MM.1S (cell line): ENCODE measurements around the gene LGALS14.

Experiments
- DNase-seq: peaks from one replicate; pipeline ENCODE4 v3.0.0-alpha.2; 2015
- H2AFZ ChIP-seq: fragments of 300-600 bp; sonication (generic); 2 replicates; pipeline ENCODE4 v1.6.0; 2016; ENCODE audit warnings: antibody characterized with exemption, low read length
- H3F3A ChIP-seq: fragments of 300-600 bp; sonication (generic); 2 replicates; pipeline ENCODE4 v1.6.1; 2016; ENCODE audit warnings: mild to moderate bottlenecking, antibody characterized with exemption, low read length, moderate library complexity, mixed read lengths; ENCODE audit not compliant: insufficient read depth
- H3K27ac ChIP-seq: fragments of 300-600 bp; sonication (generic); 2 replicates; pipeline ENCODE4 v1.5.1; 2016; ENCODE audit warnings: mild to moderate bottlenecking, low read length
- H3K27me3 ChIP-seq: fragments of 300-600 bp; sonication (generic); replicated peaks from 2 replicates; pipeline ENCODE4 v1.6.0; 2016; ENCODE audit warnings: low read length; ENCODE audit not compliant: insufficient read depth
- H3K36me3 ChIP-seq: fragments of 300-600 bp; sonication (generic); replicated peaks from 2 replicates; pipeline ENCODE4 v1.6.1; 2016; ENCODE audit warnings: mild to moderate bottlenecking, low read length, mixed read lengths; ENCODE audit not compliant: insufficient read depth
- H3K4me1 ChIP-seq: fragments of 300-600 bp; sonication (generic); 2 replicates; pipeline ENCODE4 v1.6.1; 2016; ENCODE audit warnings: low read length, mixed read lengths
- H3K4me2 ChIP-seq: fragments of 300-600 bp; sonication (generic); 2 replicates; pipeline ENCODE4 v1.6.0; 2016; ENCODE audit warnings: low read depth, low read length
- H3K4me3 ChIP-seq: fragments of 300-600 bp; sonication (generic); 2 replicates; pipeline ENCODE4 v1.5.1; 2016; ENCODE audit warnings: low read length, mixed read lengths
- H3K79me2 ChIP-seq: fragments of 300-600 bp; sonication (generic); 2 replicates; pipeline ENCODE4 v1.6.1; 2016; ENCODE audit warnings: mixed run types, low read length, mixed read lengths
- H3K9ac ChIP-seq: fragments of 300-600 bp; sonication (generic); 2 replicates; pipeline ENCODE4 v1.6.1; 2016; ENCODE audit warnings: low read length, mixed read lengths
- H3K9me2 ChIP-seq: fragments of 300-600 bp; sonication (generic); replicated peaks from 2 replicates; pipeline ENCODE4 v1.6.1; 2016; ENCODE audit warnings: mild to moderate bottlenecking, low read length, mixed read lengths; ENCODE audit not compliant: insufficient read depth
- H3K9me3 ChIP-seq: fragments of 300-600 bp; sonication (generic); replicated peaks from 2 replicates; pipeline ENCODE4 v1.6.1; 2016; ENCODE audit warnings: mild to moderate bottlenecking, low read length, mixed read lengths; ENCODE audit not compliant: insufficient read depth
- H4K20me1 ChIP-seq: fragments of 300-600 bp; sonication (generic); 2 replicates; pipeline ENCODE4 v1.6.1; 2016; ENCODE audit warnings: mild to moderate bottlenecking, low read length, moderate library complexity, mixed read lengths; ENCODE audit not compliant: insufficient read depth
- CTCF ChIP-seq: fragments of 300-600 bp; sonication (generic); IDR thresholded peaks from 2 replicates; pipeline ENCODE4 v1.5.1; 2016; ENCODE audit warnings: antibody characterized with exemption, low read length, mixed read lengths
- EZH2 ChIP-seq: fragments of 300-600 bp; sonication (generic); optimal IDR thresholded peaks from 2 replicates; pipeline ENCODE3; 2017; ENCODE audit warnings: low read depth, mild to moderate bottlenecking, antibody characterized with exemption, low read length, mixed read lengths
- EZH2phosphoT487 ChIP-seq: fragments of 300-600 bp; sonication (generic); IDR thresholded peaks from 2 replicates; pipeline ENCODE4 v1.6.1; 2018; ENCODE audit warnings: antibody characterized with exemption, low read length

The LGALS14 gene

GRCh38 chr19:39740395-39740794, 36.1 kb downstream of the LGALS14 start:
- Histone ChIP-seq H3K27me3 (no peaks in the 10 kb centered on the region), H3F3A (no peaks in the 10 kb centered on the region), H3K9me2 (no peaks in the 10 kb centered on the region), H2AFZ (peak overlapping the region; percentile 66; the same call in 1 of the 2 replicates), H3K4me2 (peak overlapping the region; percentile 36), H3K9me3 (no peaks in the 10 kb centered on the region), H3K79me2 (no peaks in the 10 kb centered on the region), H3K4me3 (no peak overlapping the region), H3K9ac (no peak overlapping the region), H3K4me1 (peaks cover 9% of the 10 kb centered on the region), H3K36me3 (no peaks in the 10 kb centered on the region), H3K27ac (no peak overlapping the region), H4K20me1 (no peaks in the 10 kb centered on the region)
- no peak for TF ChIP-seq CTCF
- TF ChIP-seq EZH2phosphoT487: no peak
- TF ChIP-seq EZH2: no peak
- DNase-seq: peak; percentile 21

GRCh38 chr19:39745643-39746042, 41.4 kb downstream of the LGALS14 start:
- Histone ChIP-seq H3K9me3 (no peaks in the 10 kb centered on the region), H2AFZ (no peak overlapping the region), H3K9ac (no peak overlapping the region), H3K36me3 (no peaks in the 10 kb centered on the region), H3K27ac (no peak overlapping the region), H3K9me2 (no peaks in the 10 kb centered on the region), H3K4me2 (no peak overlapping the region), H4K20me1 (no peaks in the 10 kb centered on the region), H3K27me3 (no peaks in the 10 kb centered on the region), H3K4me1 (peaks cover under 1% of the 10 kb centered on the region; the same call in 1 of the 2 replicates), H3F3A (no peaks in the 10 kb centered on the region), H3K79me2 (no peaks in the 10 kb centered on the region), H3K4me3 (no peak overlapping the region)
- DNase-seq: no peak
- TF ChIP-seq CTCF (no peak), EZH2phosphoT487 (no peak), EZH2 (no peak)

- H3K27me3 ChIP-seq: no peaks in the 10 kb centered on the region
- no peak for DNase-seq
These were observed 42.7 kb downstream of the LGALS14 start for GRCh38 chr19:39746836-39747529.

More at GRCh38 chr19:39746836-39747529, 42.7 kb downstream of the LGALS14 start:
- Histone ChIP-seq H4K20me1 (no peaks in the 10 kb centered on the region), H3F3A (no peaks in the 10 kb centered on the region), H3K4me3 (no peak overlapping the region), H3K9me3 (no peaks in the 10 kb centered on the region), H3K4me1 (no peaks in the 10 kb centered on the region), H3K27ac (no peak overlapping the region), H3K36me3 (no peaks in the 10 kb centered on the region), H3K79me2 (no peaks in the 10 kb centered on the region), H3K9me2 (no peaks in the 10 kb centered on the region), H3K4me2 (no peak overlapping the region), H2AFZ (no peak overlapping the region), H3K9ac (no peak overlapping the region)
- no peak for TF ChIP-seq EZH2
- TF ChIP-seq EZH2phosphoT487: no peak
- TF ChIP-seq CTCF: no peak
